Transverse colon (tissue), 4 donors: ENCODE results near the gene SNIP1. TPM values are rescaled to one million over a fixed set of nuclear protein-coding genes. Genes with fewer than 3 reads are reported as not detected.
A peak's percentile ranks its signal among the peaks of the same experiment; 100 is the strongest.
"Not testable (repeated sequence)": the region's sequence is repeated elsewhere in the genome, so short reads cannot be mapped to it uniquely, and the experiment has no call there.

Experiments used
- DNase-seq: peaks from one replicate; pipeline ENCODE4 v3.0.0-alpha.2; 2019
- H3K27ac ChIP-seq, 4 donors: fragments of 200-600 bp; sonication (generic); 2 replicates each; pipeline ENCODE4 v1.5.1; 2016 to 2018; ENCODE audit warnings: inconsistent platforms in 4 of 4
- H3K27me3 ChIP-seq: fragments of 200-600 bp; sonication (generic); 2 replicates; pipeline ENCODE4 v1.5.1; 2017; ENCODE audit warnings: inconsistent platforms
- H3K36me3 ChIP-seq, 4 donors: fragments of 200-600 bp; sonication (generic); 2 replicates each; pipeline ENCODE4 v1.5.1; 2017 to 2019; ENCODE audit warnings: inconsistent platforms in 4 of 4
- H3K4me1 ChIP-seq, 4 donors: fragments of 200-600 bp; sonication (generic); 2 replicates each; pipeline ENCODE4 v1.5.1; 2017 to 2020; ENCODE audit warnings: inconsistent platforms in 4 of 4
- H3K4me3 ChIP-seq, 4 donors: fragments of 200-600 bp; sonication (generic); 1 replicate in 1 of 4; 2 replicates in 3 of 4; pipeline versions ENCODE4 v1.5.1 to v1.6.1; 2017 to 2019; ENCODE audit warnings: inconsistent platforms in 4 of 4
- H3K9me3 ChIP-seq, 2 donors: fragments of 200-600 bp; sonication (generic); 2 replicates each; pipeline ENCODE4 v1.5.1; 2017 to 2019; ENCODE audit warnings: inconsistent platforms in 2 of 2
- EP300 ChIP-seq: sonication (generic); formaldehyde crosslinking; IDR thresholded peaks from one replicate; pipeline ENCODE4 v1.6.1; 2017; ENCODE audit warnings: antibody characterized with exemption, low read depth
- POLR2A ChIP-seq: fragments of 450-650 bp; IDR thresholded peaks from one replicate; pipeline ENCODE4 v1.6.1; 2016; ENCODE audit warnings: antibody characterized with exemption, mild to moderate bottlenecking, moderate library complexity
- POLR2AphosphoS5 ChIP-seq, 3 donors: sonication (generic); formaldehyde crosslinking; IDR thresholded peaks; one replicate each; pipeline ENCODE4 v1.6.1; 2016; ENCODE audit warnings: antibody characterized with exemption in 3 of 3
- WGBS, 2 donors: methylation state at CpG; one replicate each; pipeline ENCODE4 v1.1.5; 2018; ENCODE audit warnings: low coverage in 1 of 2; 5-methylcytosine and 5-hydroxymethylcytosine counted together
- in situ Hi-C, 4 donors: fragments of 200-750 bp; cut with MboI; loops; one replicate each; pipeline versions ENCODE4 v1.15.0 to v1.15.1; 2017; ENCODE audit warnings: low sequenced_read_pairs in 3 of 4, low pct_ligation_motif_present in 1 of 4, low pct_unique_long_range_greater_than_20kb in 1 of 4
- intact Hi-C: fragments of 100-400 bp; cut with DNase I; formaldehyde crosslinking; loops from one replicate; pipeline ENCODE4 v1.15.1; 2023; ENCODE audit warnings: low total_unique reads
- total RNA-seq, 4 donors: library from RNA; depleted of rRNA; stranded (reverse); fragments of >200 nt; gene quantifications; one replicate each; pipeline ENCODE4 v1.1.0, GENCODE V29; 2016
- TF ChIP-seq, protein P1 (sequence below), 5 experiments: fragments of 200-600 bp in 3 of 5; fragments of 450-650 bp in 2 of 5; sonication (generic) in 3 of 5; IDR thresholded peaks; 1 replicate in 2 of 5; 2 replicates in 3 of 5; pipeline ENCODE4 v1.5.1; 2016 to 2017; ENCODE audit warnings: antibody characterized with exemption in 5 of 5, inconsistent platforms in 3 of 5, mild to moderate bottlenecking in 2 of 5, moderate library complexity in 1 of 5

SNIP1 gene
- total RNA-seq, 4 donors from 2014 or later: 9.0 to 175 (median 18.6) TPM

DNA sequence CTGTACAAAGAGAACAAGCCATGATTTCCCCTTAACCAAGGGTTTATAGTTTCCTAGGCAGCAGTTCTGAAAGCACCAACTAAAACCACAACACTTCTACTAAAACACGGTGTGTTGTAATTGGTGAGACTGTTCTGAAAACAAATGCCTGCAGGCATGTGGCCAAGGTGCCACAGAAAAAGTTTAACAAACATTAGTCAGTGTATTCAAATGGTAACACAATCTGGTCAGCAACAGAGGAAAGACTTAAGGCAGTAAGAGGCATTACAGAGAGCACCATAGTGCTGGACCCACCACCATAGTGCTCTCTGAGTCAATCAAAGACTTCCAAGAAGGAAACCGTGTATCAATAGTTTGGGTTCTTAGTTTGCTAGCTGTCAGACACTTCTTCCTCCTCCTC, 16.7 kb downstream of the SNIP1 start:
- H3K36me3 ChIP-seq: peaks cover 0 to 49% (median 18%) of the 10 kb centered on the region in 4 donors
- H3K9me3 ChIP-seq: no peaks in the 10 kb centered on the region
- no peaks in the 10 kb centered on the region for H3K27me3 ChIP-seq
- H3K4me3 ChIP-seq: no peak overlapping the region
- H3K27ac ChIP-seq: no peak overlapping the region
- in situ Hi-C loops (no loop called here), intact Hi-C loops (no loop called here)
- DNase-seq: no peak
- no peak for TF ChIP-seq EP300
- TF ChIP-seq, protein P1, sequence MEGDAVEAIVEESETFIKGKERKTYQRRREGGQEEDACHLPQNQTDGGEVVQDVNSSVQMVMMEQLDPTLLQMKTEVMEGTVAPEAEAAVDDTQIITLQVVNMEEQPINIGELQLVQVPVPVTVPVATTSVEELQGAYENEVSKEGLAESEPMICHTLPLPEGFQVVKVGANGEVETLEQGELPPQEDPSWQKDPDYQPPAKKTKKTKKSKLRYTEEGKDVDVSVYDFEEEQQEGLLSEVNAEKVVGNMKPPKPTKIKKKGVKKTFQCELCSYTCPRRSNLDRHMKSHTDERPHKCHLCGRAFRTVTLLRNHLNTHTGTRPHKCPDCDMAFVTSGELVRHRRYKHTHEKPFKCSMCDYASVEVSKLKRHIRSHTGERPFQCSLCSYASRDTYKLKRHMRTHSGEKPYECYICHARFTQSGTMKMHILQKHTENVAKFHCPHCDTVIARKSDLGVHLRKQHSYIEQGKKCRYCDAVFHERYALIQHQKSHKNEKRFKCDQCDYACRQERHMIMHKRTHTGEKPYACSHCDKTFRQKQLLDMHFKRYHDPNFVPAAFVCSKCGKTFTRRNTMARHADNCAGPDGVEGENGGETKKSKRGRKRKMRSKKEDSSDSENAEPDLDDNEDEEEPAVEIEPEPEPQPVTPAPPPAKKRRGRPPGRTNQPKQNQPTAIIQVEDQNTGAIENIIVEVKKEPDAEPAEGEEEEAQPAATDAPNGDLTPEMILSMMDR (IDR thresholded peaks at IDR 0.05): no peak
- H3K4me1 ChIP-seq: peaks cover 0 to 13% (median 7%) of the 10 kb centered on the region in 4 donors
- 67 to 82% methylated on average over 2 of the region's 2 CpGs for WGBS, 2 donors

DNA sequence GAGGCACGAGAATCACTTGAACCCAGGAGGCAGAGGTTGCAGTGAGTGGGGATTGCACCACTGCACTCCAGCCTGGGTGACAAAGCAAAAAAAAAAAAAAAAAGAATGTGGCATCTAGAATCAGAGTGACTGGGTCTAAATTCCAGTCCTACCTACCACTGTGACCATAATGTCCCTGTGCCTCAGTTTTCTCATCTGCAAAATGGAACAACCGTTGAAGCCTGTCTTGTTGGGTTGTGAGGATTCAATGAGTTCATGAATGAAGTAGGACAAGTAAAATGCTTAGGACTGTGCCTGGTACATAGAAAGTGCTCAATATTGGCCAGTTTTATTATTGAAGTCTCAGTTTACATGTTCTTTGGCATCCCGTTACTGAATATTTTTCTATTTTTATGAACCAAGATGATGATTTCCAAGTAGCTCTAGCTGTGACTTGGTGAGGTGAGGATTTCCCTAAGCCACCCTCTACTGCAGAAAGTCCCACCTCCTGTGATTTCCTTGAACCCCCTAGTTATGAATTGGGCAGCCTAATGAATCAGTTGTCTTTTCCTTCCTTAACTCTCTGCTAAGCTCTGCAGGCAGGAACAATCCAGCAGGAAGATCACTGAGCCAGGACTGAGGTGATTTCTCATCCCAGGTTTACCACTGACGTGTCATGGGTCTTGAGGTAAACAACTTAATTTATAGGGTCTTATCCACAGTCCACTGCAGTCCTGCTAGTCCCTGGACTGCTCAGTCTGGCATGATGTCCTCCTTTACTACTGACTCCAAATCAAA, 20.6 kb downstream of the SNIP1 start:
- intact Hi-C loops (no loop called here), in situ Hi-C loops (no loop called here)
- Histone ChIP-seq H3K4me3 (no peak overlapping the region), H3K36me3 (peaks cover 0 to 24% (median 12%) of the 10 kb centered on the region in 4 donors), H3K27me3 (no peaks in the 10 kb centered on the region), H3K4me1 (peaks cover 0 to 13% (median 7%) of the 10 kb centered on the region in 4 donors), H3K9me3 (no peaks in the 10 kb centered on the region), H3K27ac (peak overlapping the region in 3 of 4 donors; percentile 44 to 63 (median 52))
- TF ChIP-seq POLR2AphosphoS5 (IDR thresholded peaks at IDR 0.05) (no peak), EP300 (no peak), POLR2A (no peak)
- TF ChIP-seq, protein P1 (IDR thresholded peaks at IDR 0.05): no peak
- DNase-seq: no peak
- 87% methylated on average over 2 to 4 of the region's 4 CpGs for WGBS, 2 donors

DNA sequence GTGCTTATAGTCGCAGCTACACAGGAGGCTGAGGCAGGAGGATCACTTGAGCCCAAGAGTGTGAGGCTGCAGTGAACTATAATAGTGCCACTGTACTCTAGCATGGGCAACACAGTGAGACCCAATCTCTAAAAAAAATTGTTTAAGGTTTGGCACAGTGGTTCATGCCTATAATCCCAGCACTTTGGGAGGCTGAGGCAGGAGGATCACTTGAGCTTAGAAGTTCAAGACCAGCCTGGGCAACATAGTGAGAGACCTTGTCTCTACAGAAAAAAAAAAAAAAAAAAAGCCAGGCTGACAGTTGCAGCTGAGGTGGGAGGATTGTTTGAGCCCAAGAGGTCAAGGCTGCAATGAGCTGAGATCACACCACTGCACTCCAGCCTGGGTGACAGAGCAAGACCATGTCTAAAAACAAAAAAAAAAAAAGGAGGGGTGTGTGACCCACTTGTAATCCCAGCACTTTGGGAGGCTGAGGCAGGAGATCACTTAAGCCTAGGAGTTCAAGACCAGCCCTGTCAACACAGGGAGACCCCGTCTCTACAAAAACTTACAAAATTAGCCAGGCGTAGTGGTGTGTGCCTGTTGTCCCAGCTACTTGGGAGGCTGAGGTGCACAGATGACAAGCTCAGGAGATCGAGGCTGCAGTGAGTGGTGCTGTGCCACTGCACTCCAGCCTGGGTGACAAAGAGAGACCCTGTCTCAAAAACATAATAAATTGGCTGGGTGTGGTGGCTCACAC, 21.5 kb downstream of the SNIP1 start:
- DNase-seq, H3K27me3 ChIP-seq, H3K9me3 ChIP-seq, intact Hi-C loops, in situ Hi-C loops, H3K27ac ChIP-seq, H3K4me3 ChIP-seq: not testable (repeated sequence)
- 95 to 100% methylated on average over 1 to 4 of the region's 4 CpGs for WGBS, 2 donors
- H3K36me3 ChIP-seq: peaks cover 0 to 19% (median 7%) of the 10 kb centered on the region in 4 donors
- H3K4me1 ChIP-seq: peaks cover 0 to 13% (median 7%) of the 10 kb centered on the region in 4 donors

DNA sequence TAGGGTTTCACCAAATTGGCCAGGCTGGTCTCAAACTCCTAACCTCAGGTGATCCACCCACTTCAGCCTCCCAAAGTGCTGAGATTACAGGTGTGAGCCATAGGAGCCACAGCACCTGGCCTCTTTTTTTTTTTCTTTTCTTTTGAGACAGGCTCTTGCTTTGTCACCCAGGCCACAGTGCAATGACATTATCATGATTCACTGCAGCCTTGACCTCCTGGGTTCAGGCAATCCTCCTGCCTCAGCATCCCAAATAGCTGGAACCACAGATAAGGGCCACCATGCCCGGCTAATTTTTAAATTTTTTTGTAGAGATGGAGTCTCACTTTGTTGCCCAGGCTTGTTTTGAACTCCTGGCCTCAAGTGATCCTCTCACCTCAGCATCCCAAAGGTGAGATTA, 24.2 kb downstream of the SNIP1 start:
- H3K9me3 ChIP-seq, H3K36me3 ChIP-seq, intact Hi-C loops, DNase-seq, H3K27me3 ChIP-seq, in situ Hi-C loops, H3K4me3 ChIP-seq, H3K27ac ChIP-seq: not testable (repeated sequence)
- peaks cover 0 to 13% (median 7%) of the 10 kb centered on the region in 4 donors for H3K4me1 ChIP-seq
- 80 to 89% methylated on average over 1 of the region's 1 CpG for WGBS, 2 donors

DNA sequence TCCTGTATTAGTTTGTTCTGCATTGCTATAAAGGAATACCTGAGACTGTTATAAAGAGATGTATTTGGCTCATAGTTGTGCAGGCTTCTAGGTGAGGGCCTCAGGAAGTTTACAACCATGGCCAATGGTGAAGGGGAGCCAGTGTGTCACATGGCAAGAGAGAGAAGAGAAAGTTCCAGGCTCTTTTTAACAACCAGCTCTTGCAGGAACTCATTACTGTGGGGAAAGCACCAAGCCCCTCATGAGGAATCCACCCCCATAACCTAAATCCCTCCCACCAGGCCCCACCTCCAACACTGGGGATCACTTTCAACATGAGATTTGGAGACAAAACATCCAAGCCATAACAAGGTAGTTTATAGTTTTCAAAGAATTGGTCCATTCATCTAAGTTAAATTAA, 34.5 kb downstream of the SNIP1 start:
- Histone ChIP-seq H3K27me3 (no peaks in the 10 kb centered on the region), H3K27ac (no peak overlapping the region), H3K9me3 (no peaks in the 10 kb centered on the region), H3K4me3 (no peak overlapping the region), H3K4me1 (peaks cover 4 to 7% (median 5%) of the 10 kb centered on the region in 4 donors), H3K36me3 (no peaks in the 10 kb centered on the region)
- in situ Hi-C loops: no loop called here
- no peak for TF ChIP-seq POLR2AphosphoS5 (IDR thresholded peaks at IDR 0.05)
- no peak for TF ChIP-seq POLR2A
- TF ChIP-seq EP300: no peak
- TF ChIP-seq, protein P1 (IDR thresholded peaks at IDR 0.05): no peak
- DNase-seq: no peak
- intact Hi-C loops: no loop called here

DNA sequence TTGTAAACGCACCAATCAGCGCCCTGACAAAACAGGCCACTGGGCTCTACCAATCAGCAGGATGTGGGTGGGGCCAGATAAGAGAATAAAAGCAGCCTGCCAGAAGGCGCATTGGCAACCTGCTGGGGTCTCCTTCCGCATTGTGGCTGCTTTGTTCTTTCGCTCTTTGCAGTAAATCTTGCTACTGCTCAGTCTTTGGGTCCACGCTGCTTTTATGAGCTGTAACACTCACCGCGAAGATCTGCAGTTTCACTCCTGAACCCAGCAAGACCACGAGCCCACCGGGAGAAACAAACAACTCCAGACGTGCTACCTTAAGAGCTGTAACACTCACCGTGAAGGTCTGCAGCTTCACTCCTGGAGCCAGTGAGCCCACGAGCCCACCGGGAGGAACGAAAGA, 35.2 kb downstream of the SNIP1 start:
- intact Hi-C loops, DNase-seq, H3K27me3 ChIP-seq, in situ Hi-C loops, H3K4me1 ChIP-seq, H3K36me3 ChIP-seq, H3K9me3 ChIP-seq, H3K27ac ChIP-seq: not testable (repeated sequence)
- H3K4me3 ChIP-seq: peak overlapping the region in 1 of 4 donors; percentile 16
- 84 to 85% methylated on average over 3 to 15 of the region's 15 CpGs for WGBS, 2 donors

DNA sequence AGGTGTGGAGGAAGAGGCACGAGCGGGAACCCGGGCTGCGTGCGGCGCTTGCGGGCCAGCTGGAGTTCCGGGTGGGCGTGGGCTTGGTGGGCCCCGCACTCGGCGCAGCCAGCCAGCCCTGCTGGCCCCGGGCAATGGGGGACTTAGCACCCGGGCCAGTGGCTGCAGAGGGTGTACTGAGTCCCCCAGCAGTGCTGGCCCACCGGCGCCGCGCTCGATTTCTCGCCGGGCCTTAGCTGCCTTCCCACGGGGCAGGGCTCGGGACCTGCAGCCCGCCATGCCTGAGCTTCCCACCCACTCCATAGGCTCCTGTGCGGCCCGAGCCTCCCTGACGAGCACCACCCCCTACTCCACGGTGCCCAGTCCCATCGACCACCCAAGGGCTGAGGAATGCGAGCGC, 35.9 kb downstream of the SNIP1 start:
- H3K36me3 ChIP-seq, intact Hi-C loops, H3K4me3 ChIP-seq, H3K9me3 ChIP-seq, H3K27ac ChIP-seq, H3K27me3 ChIP-seq, DNase-seq, in situ Hi-C loops: not testable (repeated sequence)
- 92% methylated on average over 21 of the region's 31 CpGs; no CpG with 5 or more reads in 1 of the 2 donors for WGBS, 2 donors
- H3K4me1 ChIP-seq: peaks cover 10 to 14% (median 12%) of the 10 kb centered on the region in 4 donors
